HepG2 (cell line): ENCODE data around the gene HPCAL1. TPM values are rescaled to one million over a fixed set of nuclear protein-coding genes. Genes with fewer than 3 reads are reported as not detected.

Source experiments
- ERF ChIP-seq: IDR thresholded peaks from 2 replicates; pipeline ENCODE4 v1.6.1; 2018; ENCODE audit warnings: missing biosample characterization, missing genetic modification reagents
- GABPB1 ChIP-seq: IDR thresholded peaks from 2 replicates; pipeline ENCODE4 v1.6.1; 2016; ENCODE audit warnings: mild to moderate bottlenecking, missing genetic modification reagents, moderate library complexity, missing compliant biosample characterization
- GLI4 ChIP-seq: sonication (generic); formaldehyde crosslinking; IDR thresholded peaks from 2 replicates; pipeline ENCODE4 v1.5.1; 2020; ENCODE audit warnings: missing genetic modification reagents, mild to moderate bottlenecking, moderate library complexity, borderline replicate concordance
- GTF2F1 ChIP-seq: fragments of 150-350 bp; IDR thresholded peaks from 2 replicates; pipeline ENCODE4 v1.6.1; 2014; ENCODE audit warnings: low read length
- HDAC6 ChIP-seq: fragments of 200-600 bp; sonication (generic); IDR thresholded peaks from 2 replicates; pipeline ENCODE4 v1.7.0; 2017; ENCODE audit warnings: mild to moderate bottlenecking, antibody characterized with exemption, low read length, low read depth
- KDM4B ChIP-seq: sonication (generic); formaldehyde crosslinking; IDR thresholded peaks from 2 replicates; pipeline ENCODE4 v1.4.0; 2020; ENCODE audit warnings: missing genetic modification reagents
- MLLT10 ChIP-seq: sonication (generic); formaldehyde crosslinking; IDR thresholded peaks from 2 replicates; pipeline ENCODE4 v1.4.0; 2020; ENCODE audit warnings: missing genetic modification reagents
- NFAT5 ChIP-seq: sonication (generic); formaldehyde crosslinking; IDR thresholded peaks from 2 replicates; pipeline ENCODE4 v1.4.0; 2020; ENCODE audit warnings: missing genetic modification reagents
- NONO ChIP-seq, 2 experiments: fragments of 450-650 bp in 1 of 2; sonication (generic) in 1 of 2; formaldehyde crosslinking in 1 of 2; IDR thresholded peaks in 1 of 2; conservative IDR thresholded peaks in 1 of 2; 2 replicates each; pipeline versions ENCODE4 v1.6.1 to v1.8.0; 2017 to 2022; ENCODE audit warnings: mild to moderate bottlenecking in 1 of 2, missing genetic modification reagents in 1 of 2, moderate library complexity in 1 of 2
- PLSCR1 ChIP-seq: sonication (generic); formaldehyde crosslinking; IDR thresholded peaks from 2 replicates; pipeline ENCODE4 v1.5.0; 2020; ENCODE audit warnings: missing genetic modification reagents, mild to moderate bottlenecking, borderline replicate concordance
- PPARG ChIP-seq: conservative IDR thresholded peaks from 2 replicates; pipeline ENCODE4 v1.6.1; 2016; ENCODE audit warnings: missing biosample characterization, missing genetic modification reagents
- RBFOX2 ChIP-seq: fragments of 200-400 bp; formaldehyde crosslinking; IDR thresholded peaks from 2 replicates; pipeline ENCODE4 v1.6.1; 2017; ENCODE audit warnings: low read depth, mild to moderate bottlenecking, low read length
- REXO4 ChIP-seq: sonication (generic); formaldehyde crosslinking; IDR thresholded peaks from 2 replicates; pipeline ENCODE4 v1.8.0; 2022; ENCODE audit warnings: missing genetic modification reagents, mild to moderate bottlenecking, borderline replicate concordance
- SSRP1 ChIP-seq: IDR thresholded peaks from 2 replicates; pipeline ENCODE4 v1.6.1; 2016; ENCODE audit warnings: control low read depth
- WIZ ChIP-seq: sonication (generic); formaldehyde crosslinking; IDR thresholded peaks from 2 replicates; pipeline ENCODE4 v1.5.1; 2020; ENCODE audit warnings: mild to moderate bottlenecking, missing genetic modification reagents
- XBP1 ChIP-seq: sonication (generic); formaldehyde crosslinking; IDR thresholded peaks from 2 replicates; pipeline ENCODE4 v1.5.0; 2020; ENCODE audit warnings: missing genetic modification reagents
- ZC3H13 ChIP-seq: sonication (generic); formaldehyde crosslinking; IDR thresholded peaks from 2 replicates; pipeline ENCODE4 v1.8.1; 2023; ENCODE audit warnings: mild to moderate bottlenecking, missing genetic modification reagents, moderate library complexity
- ZNF205 ChIP-seq: IDR thresholded peaks from 2 replicates; pipeline ENCODE4 v1.6.1; 2018; ENCODE audit warnings: missing biosample characterization, missing genetic modification reagents
- ZNF230 ChIP-seq: sonication (generic); formaldehyde crosslinking; IDR thresholded peaks from 2 replicates; pipeline ENCODE4 v1.4.0; 2020; ENCODE audit warnings: mild to moderate bottlenecking, missing genetic modification reagents
- ZNF292 ChIP-seq: sonication (generic); formaldehyde crosslinking; IDR thresholded peaks from 2 replicates; pipeline ENCODE4 v1.8.1; 2022; ENCODE audit warnings: mild to moderate bottlenecking, low read depth, missing genetic modification reagents, borderline replicate concordance
- ZNF672 ChIP-seq: sonication (generic); formaldehyde crosslinking; IDR thresholded peaks from 2 replicates; pipeline ENCODE4 v1.8.1; 2022; ENCODE audit warnings: missing genetic modification reagents
- ZNF773 ChIP-seq: sonication (generic); formaldehyde crosslinking; IDR thresholded peaks from 2 replicates; pipeline ENCODE4 v1.4.0; 2020; ENCODE audit warnings: missing genetic modification reagents, borderline replicate concordance
- ZSCAN12 ChIP-seq: sonication (generic); formaldehyde crosslinking; IDR thresholded peaks from 2 replicates; pipeline ENCODE4 v1.9.0; 2021; ENCODE audit warnings: mild to moderate bottlenecking, missing genetic modification reagents
- polyA plus RNA-seq, 8 experiments: library from polyadenylated mRNA; depleted of rRNA in 3 of 8; stranded (reverse) in 7 of 8; unstranded in 1 of 8; fragments of >200 nt; fragmentation: Illumina TruSeq in 4 of 8; extraction: Trizol in 4 of 8; gene quantifications; 2 replicates each; pipeline versions ENCODE4 v1.2.1 to v1.2.3, GENCODE V29; 2011 to 2016; ENCODE audit warnings: low read depth in 4 of 8, missing spikeins in 1 of 8, mixed read lengths in 1 of 8; ENCODE audit not compliant: insufficient read depth in 1 of 8
- total RNA-seq, 5 experiments: library from RNA; depleted of rRNA; stranded (reverse); fragments of >200 nt; fragmentation: Illumina TruSeq; extraction: Trizol; gene quantifications; 2 replicates each; pipeline ENCODE4 v1.2.3, GENCODE V29; 2016; ENCODE audit warnings: low read depth in 1 of 5
- TF ChIP-seq, protein P1 (sequence below): sonication (generic); formaldehyde crosslinking; IDR thresholded peaks from 2 replicates; pipeline ENCODE4 v1.5.0; 2020; ENCODE audit warnings: missing genetic modification reagents

HPCAL1 gene
- total and polyA plus RNA-seq, 2 of the 13 experiments (the other 11 are each of a cell fraction or from before 2014, with no cell fraction given), result 29.5 to 29.9 TPM

GRCh38 chr2:10325278-10326145, 22.8 kb downstream of the HPCAL1 start (continued):
- TF ChIP-seq GLI4 (CRISPR knock-in tag) (no peak), ZNF292 (peak; percentile 25; the same call in 1 of the 2 replicates), ZNF773 (no peak), RBFOX2 (no peak), WIZ (peak; percentile 55; the same call in 1 of the 2 replicates), PLSCR1 (no peak), MLLT10 (CRISPR knock-in tag) (no peak), REXO4 (no peak), GTF2F1 (no peak), ZNF672 (CRISPR knock-in tag) (no peak), ERF (CRISPR knock-in tag) (peak; percentile 49; the same call in 1 of the 2 replicates), HDAC6 (no peak), ZSCAN12 (CRISPR knock-in tag) (no peak), KDM4B (CRISPR knock-in tag) (no peak), NFAT5 (CRISPR knock-in tag) (no peak), NONO (IDR thresholded peaks at IDR 0.05) (no peak), NONO (CRISPR knock-in tag; conservative IDR thresholded peaks at IDR 0.05) (0 out of 2 replicates have a peak, but pooled peaks have one; percentile 29), SSRP1 (CRISPR knock-in tag) (no peak), ZC3H13 (CRISPR knock-in tag) (no peak), ZNF230 (CRISPR knock-in tag) (no peak), GABPB1 (CRISPR knock-in tag) (peak; percentile 36), XBP1 (CRISPR knock-in tag) (no peak), ZNF205 (no peak), PPARG (peak; percentile 56; the same call in 1 of the 2 replicates)
- TF ChIP-seq, protein P1, sequence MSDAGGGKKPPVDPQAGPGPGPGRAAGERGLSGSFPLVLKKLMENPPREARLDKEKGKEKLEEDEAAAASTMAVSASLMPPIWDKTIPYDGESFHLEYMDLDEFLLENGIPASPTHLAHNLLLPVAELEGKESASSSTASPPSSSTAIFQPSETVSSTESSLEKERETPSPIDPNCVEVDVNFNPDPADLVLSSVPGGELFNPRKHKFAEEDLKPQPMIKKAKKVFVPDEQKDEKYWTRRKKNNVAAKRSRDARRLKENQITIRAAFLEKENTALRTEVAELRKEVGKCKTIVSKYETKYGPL (CRISPR knock-in tag), result no peak
